Fibroblast of skin of right quadriceps (primary cell): ENCODE results near the gene FCAR.
"Not testable (repeated sequence)": the region's sequence is repeated elsewhere in the genome, so short reads cannot be mapped to it uniquely, and the experiment has no call there.

Source experiments
- DNase-seq: peaks from one replicate; pipeline ENCODE4 v3.0.0-alpha.2; 2013

FCAR gene

GRCh38 chr19:54896036-54896435 lies 22.0 kb downstream of the FCAR start:
- DNase-seq = no peak

DNA sequence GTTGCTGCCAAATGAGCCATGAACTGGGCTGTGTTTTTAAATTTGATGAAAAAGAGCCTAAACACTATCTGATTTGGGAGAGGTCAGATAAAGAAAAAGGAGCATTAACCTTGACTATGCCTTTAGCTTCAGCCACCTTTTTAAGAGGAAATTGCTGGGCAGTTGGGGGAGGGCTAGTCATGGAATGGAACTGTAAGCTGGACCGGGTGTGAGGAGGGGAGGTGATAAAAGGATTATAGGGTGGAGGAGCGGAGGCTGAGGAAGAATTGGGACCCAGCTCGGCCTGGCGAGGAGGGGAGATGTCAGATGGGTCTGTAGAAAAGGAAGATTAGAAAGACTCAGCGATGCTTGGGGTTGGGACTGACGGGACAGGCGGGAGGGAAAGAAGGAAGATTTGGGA lies 24.6 kb downstream of the FCAR start:
- not testable (repeated sequence) for DNase-seq

DNA sequence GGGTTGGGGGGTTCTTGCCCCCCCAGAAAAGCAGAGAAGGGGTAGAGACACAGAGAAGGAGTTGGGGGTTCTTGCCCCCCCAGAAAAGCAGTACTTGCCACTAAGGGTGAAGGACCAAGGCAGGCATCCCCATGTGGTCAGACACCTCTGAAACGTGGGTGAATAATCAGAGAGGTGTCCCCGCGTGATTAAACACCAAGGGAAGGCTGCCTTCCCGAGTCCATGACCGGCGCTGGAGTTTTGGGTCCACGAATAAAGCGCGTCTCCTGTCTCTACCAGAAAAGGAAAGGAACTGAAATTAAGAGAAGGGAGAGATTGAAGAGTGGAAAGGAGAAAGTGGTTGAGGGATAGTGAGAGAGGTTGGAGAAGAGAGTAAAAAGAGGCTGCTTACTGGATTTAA lies 25.6 kb downstream of the FCAR start:
- not testable (repeated sequence) for DNase-seq

GRCh38 chr19:54901153-54901552 lies 27.1 kb downstream of the FCAR start:
- DNase-seq = not testable (repeated sequence)

- DNase-seq = no peak
These were observed 28.0 kb downstream of the FCAR start for GRCh38 chr19:54902061-54902460.

GRCh38 chr19:54903303-54903702 lies 29.3 kb downstream of the FCAR start:
- no peak for DNase-seq

DNA sequence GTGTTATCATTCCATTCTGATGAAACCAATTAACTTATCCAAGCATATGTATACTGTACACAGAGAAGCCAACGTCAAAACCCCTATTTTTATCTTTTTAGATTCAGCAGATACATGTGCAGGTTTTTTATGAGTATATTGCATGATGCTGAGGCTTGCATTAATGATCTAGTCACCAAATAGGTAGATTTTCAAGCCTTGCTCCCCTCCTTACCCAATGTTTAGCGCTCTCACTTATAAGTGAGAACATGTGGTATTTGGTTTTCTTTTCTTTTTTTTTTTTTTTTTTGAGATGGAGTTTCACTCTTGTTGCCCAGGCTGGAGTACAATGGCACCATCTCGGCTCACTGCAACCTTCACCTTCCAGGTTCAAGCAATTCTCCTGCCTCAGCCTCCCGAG lies 30.2 kb downstream of the FCAR start:
- not testable (repeated sequence) for DNase-seq

- no peak for DNase-seq
These were observed 31.4 kb downstream of the FCAR start for GRCh38 chr19:54905421-54905802.

DNA sequence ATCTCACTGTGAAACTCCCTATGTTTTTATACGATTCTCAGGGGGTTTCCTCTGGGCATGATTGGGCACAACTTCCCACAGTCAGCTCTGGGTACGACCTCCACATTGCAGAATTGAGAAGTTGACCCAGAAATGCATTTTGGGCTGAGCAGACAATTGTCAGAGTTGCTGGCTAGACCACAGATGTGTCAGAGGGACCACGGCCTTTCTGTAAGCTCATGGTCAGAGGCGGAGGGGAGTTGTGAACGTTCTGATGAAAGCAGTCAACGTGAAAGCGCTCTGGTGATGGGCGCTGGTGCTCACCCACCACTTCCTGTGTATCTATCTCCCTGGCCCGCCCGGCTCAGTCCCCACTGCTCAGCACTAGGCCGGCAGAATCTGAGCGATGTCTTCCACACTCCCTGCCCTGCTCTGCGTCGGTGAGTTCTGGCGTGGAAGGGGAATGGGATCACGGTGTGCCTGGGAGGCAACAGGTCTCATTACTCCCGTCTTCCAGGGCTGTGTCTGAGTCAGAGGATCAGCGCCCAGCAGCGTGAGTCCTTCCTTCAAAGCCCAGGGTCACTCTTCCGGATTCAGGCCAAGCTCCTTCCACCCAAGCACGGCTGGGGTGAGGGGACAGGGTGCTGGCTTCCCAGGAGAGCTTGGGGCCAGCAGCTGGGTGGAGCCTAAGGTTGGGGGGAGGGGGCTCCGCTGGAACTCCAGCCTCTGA lies 31.9 kb downstream of the FCAR start, which contains the start of gene NCR1:
NCR1 (plus strand) TSS at position 346 of the 709 bp plus-strand sequence; CDS start at position 386, 40 bp downstream.
- DNase-seq = no peak

DNA sequence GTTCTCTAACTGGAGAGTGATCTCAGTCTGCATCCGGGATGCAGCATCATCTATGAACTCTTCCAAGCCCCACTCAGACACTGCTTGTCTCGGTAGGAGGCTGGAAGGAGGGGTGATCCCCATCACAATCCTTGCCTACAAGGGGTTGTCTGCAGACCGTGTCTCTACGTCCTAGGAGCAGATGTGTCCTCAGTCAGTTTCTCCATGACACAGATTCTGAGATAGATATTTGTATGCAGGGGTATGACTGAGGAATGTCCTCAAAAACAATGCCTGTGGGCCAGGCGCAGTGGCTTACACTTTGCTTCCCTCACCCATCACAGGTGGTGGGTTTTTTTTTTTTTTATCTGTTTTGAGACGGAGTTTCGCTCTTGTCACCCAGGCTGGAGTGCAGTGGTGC lies 32.8 kb downstream of the FCAR start:
- no peak for DNase-seq

GRCh38 chr19:54907899-54908298 lies 33.9 kb downstream of the FCAR start:
- DNase-seq = not testable (repeated sequence)

- no peak for DNase-seq
These were observed 42.8 kb downstream of the FCAR start for GRCh38 chr19:54916822-54917221.

- no peak for DNase-seq
These were observed 44.5 kb downstream of the FCAR start for GRCh38 chr19:54918499-54918898.

DNA sequence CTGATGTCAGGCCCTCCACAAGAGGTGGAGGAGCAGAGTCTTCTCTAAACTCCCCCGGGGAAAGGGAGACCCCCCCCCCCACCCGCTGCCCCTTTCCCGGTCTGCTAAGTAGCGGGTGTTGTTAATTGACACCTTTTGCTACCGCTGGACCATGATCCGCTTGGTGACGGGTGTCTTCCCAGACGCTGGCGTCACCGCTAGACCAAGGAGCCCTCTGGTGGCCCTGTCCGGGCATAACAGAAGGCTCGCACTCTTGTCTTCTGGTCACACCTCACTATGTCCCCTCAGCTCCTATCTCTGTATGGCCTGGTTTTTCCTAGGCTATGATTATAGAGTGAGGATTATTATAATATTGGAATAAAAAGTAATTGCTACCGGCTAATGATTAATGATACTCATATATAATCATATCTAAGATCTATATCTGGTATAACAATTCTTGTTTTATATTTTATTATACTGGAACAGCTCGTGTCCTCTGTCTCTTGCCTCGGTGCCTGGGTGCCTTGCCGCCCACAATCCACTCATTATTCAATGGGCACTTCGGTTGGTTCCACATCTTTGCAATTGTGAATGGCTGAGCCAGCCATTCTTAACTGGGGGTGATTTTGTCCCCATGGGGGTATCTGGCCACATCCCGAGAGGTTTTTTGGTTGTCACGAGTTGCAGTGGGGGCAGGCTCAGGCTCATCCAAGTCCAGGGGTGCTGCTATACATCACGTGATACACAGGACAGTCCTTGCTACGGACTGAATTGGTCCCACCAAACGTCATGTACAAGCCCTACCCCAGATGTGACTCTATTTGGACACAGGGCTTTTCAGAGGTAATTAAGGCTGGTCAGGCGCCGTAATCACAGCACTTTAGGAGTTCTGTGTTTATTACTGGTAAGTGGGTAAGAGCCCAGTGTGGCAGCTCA lies 45.9 kb downstream of the FCAR start:
- not testable (repeated sequence) for DNase-seq

GRCh38 chr19:54921082-54921481 lies 47.0 kb downstream of the FCAR start:
- DNase-seq = no peak

DNA sequence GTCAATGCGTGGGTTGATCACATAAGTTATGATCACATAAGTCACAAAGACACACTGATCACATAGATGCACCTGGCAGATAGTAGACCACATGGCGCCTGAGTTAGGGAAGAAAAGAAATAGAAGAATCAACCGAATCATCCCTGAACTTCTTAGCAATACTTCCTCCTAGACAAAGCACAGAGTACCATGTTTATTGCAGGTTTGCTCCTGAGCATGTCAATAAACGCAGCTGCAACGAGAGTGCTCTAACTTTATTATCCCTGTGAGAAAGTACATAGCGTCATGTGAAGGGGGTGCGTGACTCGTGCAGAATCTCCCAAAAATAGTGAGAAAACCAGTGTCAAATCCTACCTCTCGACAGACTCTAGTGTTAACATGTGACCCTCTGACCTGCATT lies 49.2 kb downstream of the FCAR start:
- DNase-seq = no peak

DNA sequence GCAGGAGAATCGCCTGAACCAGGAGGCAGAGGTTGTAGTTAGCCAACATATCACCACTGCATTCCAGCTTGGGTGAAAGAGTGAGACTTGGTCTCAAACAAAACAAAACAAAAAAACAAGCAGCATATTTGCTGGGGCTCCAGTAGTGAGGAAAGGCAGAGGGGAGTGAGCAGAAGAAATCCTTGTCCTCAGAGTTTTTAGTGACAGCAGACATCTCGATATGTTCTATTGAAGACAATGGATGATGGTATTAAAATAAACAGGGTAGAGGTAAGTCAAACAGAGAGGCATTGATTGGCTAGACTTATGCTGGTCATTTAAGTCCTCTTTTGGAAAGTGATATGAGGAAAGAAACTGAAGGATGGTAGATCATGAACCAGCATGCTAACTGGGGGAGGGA lies 54.3 kb downstream of the FCAR start:
- no peak for DNase-seq

- no peak for DNase-seq
These were observed 63.9 kb downstream of the FCAR start for GRCh38 chr19:54937926-54938325.

- DNase-seq = no peak
These were observed 64.9 kb downstream of the FCAR start for GRCh38 chr19:54938906-54939305.

GRCh38 chr19:54939538-54939937 lies 65.5 kb downstream of the FCAR start:
- DNase-seq = not testable (repeated sequence)
